ENCODE data around the gene CCDC167. TPM values are rescaled to one million over a fixed set of nuclear protein-coding genes. Genes with fewer than 3 reads are reported as not detected.

Gene CCDC167
- total RNA-seq, 1 donor from 2014 or later, result 28.4 TPM

GRCh38 chr6:37442416-37443215, 57.1 kb downstream of the CCDC167 start:
- peaks cover 36 to 53% of the 10 kb centered on the region in 2 donors for H3K36me3 ChIP-seq
- no peaks in the 10 kb centered on the region for H3K9me3 ChIP-seq
- TF ChIP-seq, protein P1, sequence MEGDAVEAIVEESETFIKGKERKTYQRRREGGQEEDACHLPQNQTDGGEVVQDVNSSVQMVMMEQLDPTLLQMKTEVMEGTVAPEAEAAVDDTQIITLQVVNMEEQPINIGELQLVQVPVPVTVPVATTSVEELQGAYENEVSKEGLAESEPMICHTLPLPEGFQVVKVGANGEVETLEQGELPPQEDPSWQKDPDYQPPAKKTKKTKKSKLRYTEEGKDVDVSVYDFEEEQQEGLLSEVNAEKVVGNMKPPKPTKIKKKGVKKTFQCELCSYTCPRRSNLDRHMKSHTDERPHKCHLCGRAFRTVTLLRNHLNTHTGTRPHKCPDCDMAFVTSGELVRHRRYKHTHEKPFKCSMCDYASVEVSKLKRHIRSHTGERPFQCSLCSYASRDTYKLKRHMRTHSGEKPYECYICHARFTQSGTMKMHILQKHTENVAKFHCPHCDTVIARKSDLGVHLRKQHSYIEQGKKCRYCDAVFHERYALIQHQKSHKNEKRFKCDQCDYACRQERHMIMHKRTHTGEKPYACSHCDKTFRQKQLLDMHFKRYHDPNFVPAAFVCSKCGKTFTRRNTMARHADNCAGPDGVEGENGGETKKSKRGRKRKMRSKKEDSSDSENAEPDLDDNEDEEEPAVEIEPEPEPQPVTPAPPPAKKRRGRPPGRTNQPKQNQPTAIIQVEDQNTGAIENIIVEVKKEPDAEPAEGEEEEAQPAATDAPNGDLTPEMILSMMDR (IDR thresholded peaks at IDR 0.05), result no peak
- intact Hi-C loops (cut with DNase I), result no loop called here
- H3K4me3 ChIP-seq, result peak overlapping the region; percentile 31 to 59
- no peak for DNase-seq (ENCODE audit: low spot score in 2 of 2)
- no peaks in the 10 kb centered on the region for H3K27me3 ChIP-seq
- H3K4me1 ChIP-seq, result peaks cover 4 to 6% of the 10 kb centered on the region in 2 donors
- peak overlapping the region; percentile 54 to 60 for H3K27ac ChIP-seq

DNA sequence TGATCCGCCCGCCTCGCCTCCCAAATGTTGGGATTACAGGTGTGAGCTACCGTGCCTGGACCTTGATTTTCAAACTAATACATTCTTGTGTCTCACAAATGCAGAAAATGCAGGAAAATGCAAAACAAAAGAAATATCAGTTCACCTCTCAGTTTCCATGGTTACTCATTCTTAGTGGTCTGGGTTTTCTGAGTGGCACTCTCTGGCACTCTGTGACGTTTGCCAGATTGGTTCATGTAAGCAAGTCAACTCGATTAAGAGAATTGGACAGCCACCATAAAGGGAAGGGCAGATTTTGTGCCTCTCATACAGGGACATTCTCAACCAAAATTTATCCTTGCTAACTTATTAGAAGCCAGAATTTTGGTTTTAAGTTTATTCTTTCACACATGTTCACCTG, 58.0 kb downstream of the CCDC167 start:
- peak overlapping the region; percentile 44 to 54 for H3K27ac ChIP-seq
- TF ChIP-seq, protein P1 (IDR thresholded peaks at IDR 0.05), result no peak
- H3K4me3 ChIP-seq, result no peak overlapping the region
- H3K27me3 ChIP-seq, result no peaks in the 10 kb centered on the region
- H3K36me3 ChIP-seq, result peaks cover 30 to 53% of the 10 kb centered on the region in 2 donors
- DNase-seq (ENCODE audit: low spot score in 2 of 2), result no peak
- intact Hi-C loops (cut with DNase I), result no loop called here
- no peaks in the 10 kb centered on the region for H3K9me3 ChIP-seq
- H3K4me1 ChIP-seq, result peaks cover 4 to 6% of the 10 kb centered on the region in 2 donors

DNA sequence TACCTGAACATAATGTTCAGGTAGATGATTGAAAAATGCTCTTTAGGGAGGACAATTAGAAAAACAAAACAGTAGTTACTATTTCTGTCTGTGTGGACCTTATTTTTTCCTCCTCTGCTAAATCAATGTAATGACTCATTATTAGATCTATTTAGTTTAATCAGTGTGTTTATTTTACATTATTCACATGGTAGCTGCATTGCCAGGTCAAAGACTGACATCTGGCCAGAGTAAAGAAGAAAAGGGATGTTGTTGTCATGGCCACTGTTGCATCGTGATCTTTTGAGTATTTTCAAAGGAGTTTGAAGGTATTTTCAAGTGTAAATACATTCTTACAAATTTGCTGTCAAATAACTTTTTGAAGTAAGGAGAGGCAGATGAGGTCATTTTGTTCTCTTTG, 60.8 kb downstream of the CCDC167 start:
- TF ChIP-seq, protein P1 (IDR thresholded peaks at IDR 0.05), result no peak
- no peaks in the 10 kb centered on the region for H3K9me3 ChIP-seq
- H3K4me1 ChIP-seq, result peaks cover 5 to 10% of the 10 kb centered on the region in 2 donors
- intact Hi-C loops (cut with DNase I), result loop anchor here (10.0 kb wide), 1 partner anchor 114 kb away; no protein-coding TSS in a partner anchor
- H3K4me3 ChIP-seq, result no peak overlapping the region
- no peak overlapping the region for H3K27ac ChIP-seq
- no peaks in the 10 kb centered on the region for H3K27me3 ChIP-seq
- H3K36me3 ChIP-seq, result peaks cover 15 to 37% of the 10 kb centered on the region in 2 donors
- DNase-seq (ENCODE audit: low spot score in 2 of 2), result no peak

GRCh38 chr6:37435816-37436215, 63.9 kb downstream of the CCDC167 start:
- peaks cover 4 to 8% of the 10 kb centered on the region in 2 donors for H3K4me1 ChIP-seq
- TF ChIP-seq, protein P1 (IDR thresholded peaks at IDR 0.05), result no peak
- DNase-seq (ENCODE audit: low spot score in 2 of 2), result no peak
- intact Hi-C loops (cut with DNase I), result loop anchor here (10.0 kb wide), 1 partner anchor 111 kb away; no protein-coding TSS in a partner anchor
- peaks cover 15 to 35% of the 10 kb centered on the region in 2 donors for H3K36me3 ChIP-seq
- H3K27ac ChIP-seq, result no peak overlapping the region
- H3K9me3 ChIP-seq, result no peaks in the 10 kb centered on the region
- H3K4me3 ChIP-seq, result no peak overlapping the region
- no peaks in the 10 kb centered on the region for H3K27me3 ChIP-seq

- H3K27me3 ChIP-seq, result no peaks in the 10 kb centered on the region
- H3K27ac ChIP-seq, result no peak overlapping the region
- H3K9me3 ChIP-seq, result no peaks in the 10 kb centered on the region
- peaks cover 4 to 8% of the 10 kb centered on the region in 2 donors for H3K4me1 ChIP-seq
- no peak for DNase-seq (ENCODE audit: low spot score in 2 of 2)
- H3K4me3 ChIP-seq, result no peak overlapping the region
- TF ChIP-seq, protein P1 (IDR thresholded peaks at IDR 0.05), result no peak
- peaks cover 15 to 35% of the 10 kb centered on the region in 2 donors for H3K36me3 ChIP-seq
- intact Hi-C loops (cut with DNase I), result loop anchor here (10.0 kb wide), 1 partner anchor 111 kb away; no protein-coding TSS in a partner anchor
Observed at GRCh38 chr6:37435373-37435772, 64.3 kb downstream of the CCDC167 start.
